Measurements from ENCODE around the gene ZNF280D. TPM values are rescaled to one million over a fixed set of nuclear protein-coding genes. Genes with fewer than 3 reads are reported as not detected.

ZNF280D gene
- total RNA-seq, 1 donor from 2014 or later: 10.0 TPM

GRCh38 chr15:56586206-56586605 is 147.1 kb downstream of the ZNF280D start:
- H3K4me1 Mint-ChIP-seq: no peaks in the 10 kb centered on the region
- H3K27ac Mint-ChIP-seq (ENCODE audit: unreplicated experiment): no peak overlapping the region
- no peak overlapping the region for H3K4me3 Mint-ChIP-seq
- H3K36me3 Mint-ChIP-seq (ENCODE audit: low read depth): peaks cover 11% of the 10 kb centered on the region
- no peak for DNase-seq (ENCODE audit: low read depth, low spot score)
- no peak for TF ChIP-seq CTCF (conservative IDR thresholded peaks at IDR 0.05)
- peaks cover 12% of the 10 kb centered on the region for H3K9me3 Mint-ChIP-seq
- no peaks in the 10 kb centered on the region for H3K27me3 Mint-ChIP-seq (ENCODE audit: low read depth)

- no peaks in the 10 kb centered on the region for H3K4me1 Mint-ChIP-seq
- no peak overlapping the region for H3K27ac Mint-ChIP-seq (ENCODE audit: unreplicated experiment)
- H3K36me3 Mint-ChIP-seq (ENCODE audit: low read depth): peaks cover 7% of the 10 kb centered on the region
- H3K27me3 Mint-ChIP-seq (ENCODE audit: low read depth): no peaks in the 10 kb centered on the region
- peaks cover 8% of the 10 kb centered on the region for H3K9me3 Mint-ChIP-seq
- no peak for DNase-seq (ENCODE audit: low read depth, low spot score)
- H3K4me3 Mint-ChIP-seq: no peak overlapping the region
- TF ChIP-seq CTCF (conservative IDR thresholded peaks at IDR 0.05): no peak
Measured at GRCh38 chr15:56582785-56583184, 150.5 kb downstream of the ZNF280D start.

Other genes starting within 250 kb of the ZNF280D start
- 207 and 232 TPM in 2 replicates for gene TCF12, start 185.1 kb upstream of the ZNF280D start, total RNA-seq

Measured in neural crest cell (in vitro differentiated cells).